Germinal center (tissue), 1 donor: Measurements from ENCODE around the gene LARP4.
"Not testable (repeated sequence)": the region's sequence is repeated elsewhere in the genome, so short reads cannot be mapped to it uniquely, and the experiment has no call there.

Experiments used
- DNase-seq: peaks from one replicate; pipeline ENCODE4 v3.0.0; 2012; ENCODE audit warnings: mixed read lengths, low spot score

Gene LARP4

DNA sequence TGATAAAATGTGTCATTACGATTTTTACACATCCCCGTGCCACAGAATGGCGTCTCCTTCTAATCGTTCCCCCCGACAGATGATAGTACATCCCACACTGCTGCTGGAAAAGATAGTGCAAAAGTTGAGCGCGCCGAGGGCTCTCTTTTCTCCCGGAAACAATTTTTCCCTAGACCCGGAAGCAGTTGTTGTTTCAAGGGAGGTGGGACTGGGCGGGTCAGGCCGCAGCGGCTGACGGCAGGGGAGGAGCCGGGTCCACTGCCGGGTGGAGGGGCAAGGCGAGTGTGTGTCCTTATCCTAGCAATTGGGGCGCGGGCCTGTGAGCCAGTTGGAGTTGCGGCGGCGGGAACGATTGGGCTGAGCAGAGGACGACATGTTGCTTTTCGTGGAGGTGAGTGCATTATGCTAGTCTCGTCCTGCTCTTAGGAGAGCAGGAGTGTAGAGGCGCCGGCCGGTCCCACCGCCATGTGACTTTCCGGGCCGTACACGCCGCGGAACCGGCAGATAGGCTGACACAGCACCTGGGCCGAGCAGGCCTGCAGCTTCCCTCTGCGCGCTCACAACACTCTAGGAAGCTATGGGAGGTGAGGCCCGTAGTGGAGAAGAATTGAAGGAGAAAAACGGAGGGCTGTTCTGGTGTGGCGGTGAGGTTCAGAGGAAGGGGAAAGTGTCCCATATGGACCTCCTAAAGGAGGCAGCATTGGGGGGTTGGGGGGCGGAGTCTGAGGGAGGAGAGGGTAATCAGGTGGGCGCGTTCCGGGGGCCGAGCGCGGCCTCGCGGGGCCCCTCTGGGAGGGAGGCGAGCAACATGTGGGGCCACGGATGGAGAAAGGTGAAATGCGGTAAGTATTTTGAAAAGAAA is at the start of gene LARP4:
Gene LARP4 (plus strand): TSS at position 248 of the 862 bp plus-strand sequence. CDS start 126 bp downstream, at position 374.
- peak; percentile 92 for DNase-seq

DNA sequence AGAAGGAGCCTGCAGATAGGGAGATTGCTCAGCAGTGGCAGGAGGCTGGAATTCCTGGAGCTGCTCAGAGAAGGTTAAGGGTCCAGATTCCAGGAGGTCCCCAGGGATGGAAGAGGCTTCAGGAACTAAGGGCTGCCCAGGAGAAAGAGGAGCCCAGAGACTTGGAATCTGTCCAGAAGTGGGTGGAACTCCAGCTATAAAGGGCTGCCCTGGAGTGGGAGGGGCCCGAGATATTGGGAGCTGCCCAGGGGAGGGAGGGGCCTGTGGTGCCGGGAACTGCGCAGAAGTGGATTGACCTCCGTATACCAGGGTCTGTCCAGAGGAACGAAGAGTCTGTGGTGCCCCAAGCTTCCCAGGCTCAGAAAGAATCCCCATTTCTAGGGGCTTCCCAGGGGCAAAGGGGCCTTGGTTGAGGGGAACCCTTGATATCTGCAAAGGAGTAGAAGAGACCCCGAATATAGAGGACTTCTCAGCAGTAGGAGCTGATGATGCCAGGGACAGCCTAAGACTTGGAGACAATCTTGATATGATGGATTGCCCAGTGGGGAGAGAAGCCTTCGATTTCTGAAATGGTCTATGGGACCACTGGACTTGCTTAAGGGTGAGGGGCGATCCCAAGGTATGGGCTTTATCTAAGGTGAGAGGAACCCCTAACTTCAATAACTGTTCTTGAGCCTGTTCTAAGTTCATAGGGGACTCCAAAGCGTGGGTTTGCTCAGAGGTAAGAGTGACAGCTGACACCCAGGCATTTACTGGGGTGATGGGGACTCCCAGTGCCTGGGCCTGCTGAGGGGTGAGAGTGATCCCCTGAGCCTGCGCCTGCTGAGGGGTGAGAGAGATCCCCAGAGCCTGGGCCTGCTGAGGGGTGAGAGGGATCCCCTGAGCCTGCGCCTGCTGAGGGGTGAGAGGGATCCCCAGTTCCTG is 49.3 kb upstream of the LARP4 start:
- DNase-seq: no peak

DNA sequence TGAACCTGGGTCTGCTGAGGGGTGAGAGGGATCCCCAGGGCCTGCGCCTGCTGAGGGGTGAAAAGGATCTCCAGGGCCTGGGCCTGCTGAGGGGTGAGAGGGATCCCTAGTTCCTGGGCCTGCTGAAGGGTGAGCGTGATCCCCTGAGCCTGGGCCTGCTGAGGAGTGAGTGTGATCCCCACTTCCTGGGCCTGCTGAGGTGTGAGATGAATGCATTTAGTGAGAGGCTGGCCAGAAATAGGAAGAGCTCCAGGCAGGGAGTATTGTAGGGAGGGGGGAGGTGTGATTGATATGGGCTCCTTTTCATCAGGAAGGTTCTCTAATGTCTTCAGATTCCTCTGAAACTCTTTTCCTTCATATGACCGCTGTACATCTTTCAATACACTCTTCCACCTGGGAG is 47.3 kb upstream of the LARP4 start:
- no peak for DNase-seq

GRCh38 chr12:50353869-50354593 is 46.7 kb upstream of the LARP4 start:
- DNase-seq: no peak

- DNase-seq: no peak
Observed at GRCh38 chr12:50354908-50355307, 45.8 kb upstream of the LARP4 start.

- DNase-seq: no peak
Observed at GRCh38 chr12:50355365-50355764, 45.3 kb upstream of the LARP4 start.

DNA sequence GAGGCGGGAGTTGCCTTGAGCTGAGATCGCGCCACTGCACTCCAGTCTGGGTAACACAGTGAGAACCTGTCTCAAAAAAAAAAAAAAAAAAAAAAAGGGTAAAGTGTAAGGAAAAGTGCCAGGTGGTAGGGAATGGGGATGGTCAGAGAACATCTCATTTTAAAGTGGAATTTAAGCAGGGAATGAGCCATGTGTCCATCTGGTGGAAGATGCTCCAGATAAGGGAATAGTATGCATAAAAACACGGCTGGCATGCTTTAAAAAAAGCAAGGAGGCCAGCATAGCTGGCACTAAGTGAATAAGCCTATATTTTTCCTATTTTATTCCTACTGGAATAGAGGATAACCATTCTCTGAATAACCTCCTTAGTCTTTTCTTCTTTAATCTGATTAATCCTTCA is 38.0 kb upstream of the LARP4 start:
- no peak for DNase-seq

GRCh38 chr12:50363141-50363540 is 37.5 kb upstream of the LARP4 start:
- DNase-seq: no peak

- DNase-seq: no peak
Observed at GRCh38 chr12:50365709-50366406, 34.8 kb upstream of the LARP4 start.

DNA sequence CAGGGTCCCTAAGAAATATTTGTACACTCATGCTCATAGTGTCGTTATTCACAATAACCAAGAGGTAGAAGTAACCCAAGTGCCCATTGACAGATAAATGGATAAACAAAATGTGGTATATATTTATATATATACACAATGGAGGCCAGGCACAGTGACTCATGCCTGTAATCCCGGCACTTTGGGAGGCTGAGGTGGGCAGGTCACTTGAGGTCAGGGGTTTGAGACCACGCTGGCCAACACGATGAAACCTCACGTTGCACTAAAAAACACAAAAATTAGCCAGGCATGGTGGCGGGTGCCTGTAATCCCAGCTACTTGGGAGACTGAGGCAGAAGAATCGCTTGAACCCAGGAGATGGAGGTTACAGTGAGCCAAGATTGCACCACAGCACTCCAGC is 30.0 kb upstream of the LARP4 start:
- not testable (repeated sequence) for DNase-seq

DNA sequence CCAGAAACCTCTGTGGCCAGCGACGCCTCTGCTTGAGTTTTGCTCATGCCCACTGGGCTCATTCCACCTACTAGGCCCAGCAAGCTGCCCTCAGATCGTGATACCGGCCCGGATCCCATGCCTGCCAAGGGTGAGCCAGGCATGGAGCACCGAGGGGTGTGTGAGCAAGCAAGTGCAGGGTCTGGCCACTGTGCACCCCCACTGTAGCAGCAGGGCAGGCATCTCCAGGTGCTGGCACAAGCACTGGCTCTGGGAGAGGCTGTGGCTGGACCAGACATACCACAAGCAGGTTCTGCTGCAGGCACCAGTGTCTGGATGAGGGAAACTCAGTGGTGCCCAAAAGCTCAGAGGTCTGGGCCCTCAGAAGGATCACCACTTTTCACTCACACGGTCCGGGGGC is 24.9 kb upstream of the LARP4 start:
- no peak for DNase-seq

DNA sequence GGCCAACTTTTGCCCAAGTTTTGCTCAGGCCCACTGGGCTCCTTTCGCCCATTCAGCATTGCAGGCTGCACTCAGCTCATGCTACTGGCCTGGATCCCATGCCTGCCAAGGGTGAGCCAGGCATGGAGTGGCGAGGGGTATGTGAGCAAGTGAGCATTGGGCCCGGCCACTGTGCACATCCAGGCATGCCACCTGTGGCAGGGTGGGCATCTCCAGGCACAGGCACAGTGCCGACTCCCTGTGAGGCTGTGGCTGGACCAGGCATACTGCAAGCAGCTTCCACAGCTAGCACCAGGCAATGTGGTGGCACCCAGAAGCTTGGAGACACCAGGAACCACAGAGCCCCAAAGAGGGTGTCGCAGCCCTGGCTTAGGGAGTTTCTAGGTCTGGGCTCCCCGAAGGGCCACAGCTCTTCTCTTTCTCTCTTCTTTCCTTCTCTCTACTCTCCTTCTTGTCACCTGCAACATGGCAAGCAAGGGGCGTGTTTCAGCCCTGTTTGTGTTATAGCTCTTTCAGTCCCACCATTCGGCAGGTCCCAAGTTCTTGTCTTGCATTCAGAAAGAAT is 19.8 kb upstream of the LARP4 start:
- DNase-seq: no peak

GRCh38 chr12:50387487-50387886 is 13.2 kb upstream of the LARP4 start:
- no peak for DNase-seq

GRCh38 chr12:50387972-50388478 is 12.7 kb upstream of the LARP4 start:
- DNase-seq: no peak

DNA sequence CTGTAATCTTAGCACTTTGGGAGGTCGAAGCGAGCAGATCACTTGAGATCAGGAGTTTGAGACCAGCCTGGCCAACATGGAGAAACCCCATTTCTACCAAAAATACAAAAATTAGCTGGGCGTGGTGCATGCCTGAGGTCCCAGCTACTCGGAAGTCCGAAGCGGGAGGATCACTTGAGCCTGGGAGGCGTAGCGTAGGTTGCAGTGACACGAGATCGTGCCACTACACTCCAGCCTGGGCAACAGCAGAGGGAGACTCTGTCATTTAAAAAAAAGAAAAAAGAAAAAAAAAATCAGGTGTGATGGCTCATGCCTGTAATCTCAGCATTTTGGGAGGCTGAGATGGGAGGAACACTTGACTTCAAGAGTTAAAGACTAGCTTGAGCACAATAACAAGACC is 11.9 kb upstream of the LARP4 start:
- DNase-seq: not testable (repeated sequence)

- DNase-seq: no peak
Observed at GRCh38 chr12:50390316-50390741, 10.4 kb upstream of the LARP4 start.

DNA sequence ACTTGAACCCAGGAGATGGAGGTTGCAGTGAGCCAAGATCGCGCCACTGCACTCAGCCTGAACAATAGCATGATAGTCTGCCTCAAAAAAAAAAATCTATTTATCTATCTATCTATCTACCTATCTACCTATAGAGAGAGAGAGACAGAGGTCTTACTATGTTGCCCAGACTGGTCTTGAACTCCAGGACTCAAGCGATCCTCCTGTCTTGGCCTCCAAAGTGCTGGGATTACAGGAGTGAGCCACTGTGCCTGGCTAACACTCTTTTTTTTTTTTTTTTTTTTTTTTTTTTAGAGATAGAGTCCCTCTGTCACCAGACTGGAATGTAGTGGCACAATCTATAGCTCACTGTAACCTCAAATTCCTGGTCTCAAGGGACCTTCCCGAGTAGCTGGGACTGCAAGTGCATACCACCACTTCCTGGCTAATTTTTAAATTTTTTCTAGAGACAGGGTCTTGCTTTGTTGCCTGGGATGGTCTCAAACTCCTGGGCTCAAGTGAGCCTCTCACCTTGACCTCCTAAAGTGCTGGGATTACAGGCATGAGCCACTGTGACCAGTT is 6.1 kb upstream of the LARP4 start:
- DNase-seq: no peak

GRCh38 chr12:50397117-50397650 is 3.5 kb upstream of the LARP4 start:
- no peak for DNase-seq

DNA sequence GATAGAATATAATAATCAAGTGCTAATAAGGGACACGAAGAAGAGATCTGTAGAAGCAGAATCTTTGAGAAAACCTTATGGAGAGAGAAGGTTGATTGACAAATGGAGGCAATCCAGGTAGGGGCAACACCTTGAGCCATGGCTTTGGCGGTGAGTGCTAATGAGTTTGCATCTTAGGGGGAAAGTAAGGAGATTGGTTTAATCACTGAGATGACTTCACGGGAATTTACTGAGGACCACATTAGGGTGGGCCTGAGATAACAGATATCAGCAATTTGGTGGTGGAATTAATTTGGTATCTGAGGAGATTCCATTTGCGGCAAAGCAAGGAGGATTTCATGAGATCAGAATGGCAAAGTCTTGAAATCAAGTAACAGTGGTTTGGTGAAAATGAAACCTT is 1.8 kb upstream of the LARP4 start:
- DNase-seq: no peak

GRCh38 chr12:50400104-50400637 is 514 bp upstream of the LARP4 start:
- no peak for DNase-seq
